DND-41 (cell line): Measurements from ENCODE around the gene COX6A1.
A peak's percentile ranks its signal among the peaks of the same experiment; 100 is the strongest.
"Not testable (repeated sequence)": the region's sequence is repeated elsewhere in the genome, so short reads cannot be mapped to it uniquely, and the experiment has no call there.

Source experiments
- ATAC-seq: fragments of 200-7000 bp; cut with Tn5 transposase; 3 replicates; pipeline ENCODE4 v1.9.1; 2021; ENCODE audit warnings: low read depth; ENCODE audit not compliant: insufficient read depth
- DNase-seq: peaks from one replicate; pipeline ENCODE4 v3.0.0-alpha.2; 2020
- H2AFZ ChIP-seq: 2 replicates; pipeline ENCODE4 v1.6.0; 2012; ENCODE audit warnings: low read depth, low read length
- H3K27ac ChIP-seq: 2 replicates; pipeline ENCODE4 v1.5.1; 2012; ENCODE audit warnings: low read length, inconsistent platforms
- H3K27me3 ChIP-seq: fragments of 200-600 bp; sonication (generic); 2 replicates; pipeline ENCODE4 v1.6.0; 2012; ENCODE audit warnings: low read length, mild to moderate bottlenecking, inconsistent platforms; ENCODE audit not compliant: insufficient read depth, poor library complexity
- H3K36me3 ChIP-seq: 2 replicates; pipeline ENCODE4 v1.5.1; 2012; ENCODE audit warnings: low read length, inconsistent platforms; ENCODE audit not compliant: insufficient read depth
- H3K4me1 ChIP-seq: 2 replicates; pipeline ENCODE4 v1.5.1; 2012; ENCODE audit warnings: mild to moderate bottlenecking, low read length; ENCODE audit not compliant: insufficient read depth
- H3K4me2 ChIP-seq: 2 replicates; pipeline ENCODE4 v1.6.0; 2012; ENCODE audit warnings: mild to moderate bottlenecking, moderate library complexity, low read length, inconsistent platforms; ENCODE audit not compliant: insufficient read depth
- H3K4me3 ChIP-seq, 2 experiments: fragments of 200-600 bp in 1 of 2; shearing (Covaris generic) in 1 of 2; 2 replicates each; pipeline ENCODE4 v1.5.1; 2012 to 2016; ENCODE audit warnings: inconsistent platforms in 2 of 2, low read length in 2 of 2, mild to moderate bottlenecking in 2 of 2, low read depth in 1 of 2, moderate library complexity in 1 of 2
- H3K79me2 ChIP-seq: 2 replicates; pipeline ENCODE4 v1.6.0; 2012; ENCODE audit warnings: low read length, inconsistent platforms; ENCODE audit not compliant: insufficient read depth
- H3K9ac ChIP-seq: 2 replicates; pipeline ENCODE4 v1.6.0; 2012; ENCODE audit warnings: low read depth, mild to moderate bottlenecking, inconsistent platforms, low read length, moderate library complexity
- H3K9me3 ChIP-seq: 2 replicates; pipeline ENCODE4 v1.5.1; 2012; ENCODE audit warnings: low read length, moderate library complexity, mild to moderate bottlenecking, inconsistent platforms; ENCODE audit not compliant: insufficient read depth, severe bottlenecking
- H4K20me1 ChIP-seq: 2 replicates; pipeline ENCODE4 v1.6.0; 2012; ENCODE audit warnings: low read length; ENCODE audit not compliant: insufficient read depth
- EZH2 ChIP-seq: IDR thresholded peaks from 3 replicates; pipeline ENCODE4 v1.6.1; 2012; ENCODE audit warnings: borderline replicate concordance, low read depth, mild to moderate bottlenecking, moderate library complexity, low read length, inconsistent platforms; ENCODE audit not compliant: severe bottlenecking
- TF ChIP-seq, protein P1 (sequence below): IDR thresholded peaks from 2 replicates; pipeline ENCODE4 v1.5.1; 2012; ENCODE audit warnings: borderline replicate concordance, low read length, moderate library complexity, mild to moderate bottlenecking; ENCODE audit not compliant: poor library complexity, severe bottlenecking; ENCODE audit errors: extremely low read depth

COX6A1 gene

DNA sequence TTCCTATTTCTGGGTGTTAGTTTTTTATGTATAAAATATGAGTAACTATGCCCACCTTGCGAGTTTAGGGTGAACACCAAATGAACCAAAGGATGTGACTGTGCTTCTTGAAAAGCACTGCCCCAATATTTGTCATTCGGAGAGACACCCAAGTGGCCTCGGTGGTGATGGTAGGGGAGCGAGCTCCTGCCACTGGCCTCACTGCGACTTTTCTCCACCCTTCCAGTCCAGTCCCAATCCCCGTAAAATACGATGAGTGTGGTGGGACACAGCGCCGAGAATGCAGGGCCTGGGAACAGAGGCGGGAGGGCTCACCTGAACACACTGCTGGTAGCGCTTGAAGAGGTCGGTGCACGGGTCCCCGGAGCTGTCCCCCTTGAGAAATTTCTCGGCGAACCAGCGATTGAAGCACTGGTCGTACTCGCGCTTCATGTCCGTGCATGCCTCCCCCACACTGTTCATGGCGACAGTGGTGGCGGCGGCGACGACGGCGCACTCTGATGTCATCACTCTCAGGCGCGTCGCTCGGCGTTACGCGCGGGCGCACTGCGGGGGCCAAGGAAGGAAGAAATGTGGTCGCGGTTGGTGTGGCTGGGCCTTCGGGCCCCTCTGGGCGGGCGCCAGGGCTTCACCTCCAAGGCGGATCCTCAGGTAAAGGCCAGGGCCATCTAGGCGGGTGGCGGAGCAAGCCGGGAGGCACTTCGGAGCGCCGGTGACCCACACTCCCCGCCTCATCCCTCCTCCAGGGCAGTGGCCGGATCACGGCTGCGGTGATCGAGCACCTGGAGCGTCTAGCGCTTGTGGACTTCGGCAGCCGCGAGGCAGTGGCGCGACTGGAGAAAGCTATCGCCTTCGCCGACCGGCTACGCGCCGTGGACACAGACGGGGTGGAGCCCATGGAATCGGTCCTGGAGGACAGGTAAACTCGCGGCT, 8.3 kb downstream of the COX6A1 start, which contains the start of the genes GATC and TRIAP1:
Gene GATC (plus strand): TSS at position 534 of the 933 bp plus-strand sequence. CDS start 37 bp downstream, at position 571.
Gene TRIAP1 (minus strand): TSS at position 474 of the 933 bp plus-strand sequence. CDS start 12 bp downstream, at position 462.
- Histone ChIP-seq H3K9ac (peak within 1 kb of the TSS; percentile 84), H2AFZ (peak within 1 kb of the TSS; percentile 92), H3K9me3 (no peaks in the 10 kb centered on the region), H3K4me3 (peak within 1 kb of the TSS; percentile 73 to 96), H3K27me3 (no peaks in the 10 kb centered on the region), H3K27ac (peak within 1 kb of the TSS; percentile 73), H3K36me3 (peaks cover 64% of the 10 kb centered on the region), H3K79me2 (peaks cover 82% of the 10 kb centered on the region), H4K20me1 (peaks cover 3% of the 10 kb centered on the region; the same call in 1 of the 2 replicates), H3K4me1 (peaks cover 37% of the 10 kb centered on the region), H3K4me2 (peak within 1 kb of the TSS; percentile 93)
- DNase-seq = peak; percentile 86
- TF ChIP-seq, protein P1, sequence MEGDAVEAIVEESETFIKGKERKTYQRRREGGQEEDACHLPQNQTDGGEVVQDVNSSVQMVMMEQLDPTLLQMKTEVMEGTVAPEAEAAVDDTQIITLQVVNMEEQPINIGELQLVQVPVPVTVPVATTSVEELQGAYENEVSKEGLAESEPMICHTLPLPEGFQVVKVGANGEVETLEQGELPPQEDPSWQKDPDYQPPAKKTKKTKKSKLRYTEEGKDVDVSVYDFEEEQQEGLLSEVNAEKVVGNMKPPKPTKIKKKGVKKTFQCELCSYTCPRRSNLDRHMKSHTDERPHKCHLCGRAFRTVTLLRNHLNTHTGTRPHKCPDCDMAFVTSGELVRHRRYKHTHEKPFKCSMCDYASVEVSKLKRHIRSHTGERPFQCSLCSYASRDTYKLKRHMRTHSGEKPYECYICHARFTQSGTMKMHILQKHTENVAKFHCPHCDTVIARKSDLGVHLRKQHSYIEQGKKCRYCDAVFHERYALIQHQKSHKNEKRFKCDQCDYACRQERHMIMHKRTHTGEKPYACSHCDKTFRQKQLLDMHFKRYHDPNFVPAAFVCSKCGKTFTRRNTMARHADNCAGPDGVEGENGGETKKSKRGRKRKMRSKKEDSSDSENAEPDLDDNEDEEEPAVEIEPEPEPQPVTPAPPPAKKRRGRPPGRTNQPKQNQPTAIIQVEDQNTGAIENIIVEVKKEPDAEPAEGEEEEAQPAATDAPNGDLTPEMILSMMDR = no peak
- TF ChIP-seq EZH2 = no peak
- ATAC-seq = peak; percentile 93

- not testable (repeated sequence) for DNase-seq, H3K9me3 ChIP-seq, ATAC-seq, H4K20me1 ChIP-seq, H3K27me3 ChIP-seq
- peaks cover 37% of the 10 kb centered on the region for H3K4me1 ChIP-seq
- peak overlapping the region; percentile 73 to 96 for H3K4me3 ChIP-seq
- H3K36me3 ChIP-seq = peaks cover 60% of the 10 kb centered on the region
- H3K79me2 ChIP-seq = peaks cover 79% of the 10 kb centered on the region
- H2AFZ ChIP-seq = peak overlapping the region; percentile 92
- peak overlapping the region; percentile 73 for H3K27ac ChIP-seq
- H3K4me2 ChIP-seq = peak overlapping the region; percentile 93
- peak overlapping the region; percentile 84 for H3K9ac ChIP-seq
Observed at GRCh38 chr12:120446844-120447178, 8.9 kb downstream of the COX6A1 start.

- no peak for TF ChIP-seq EZH2
- TF ChIP-seq, protein P1 = no peak
- peaks cover 6% of the 10 kb centered on the region; the same call in 1 of the 2 replicates for H4K20me1 ChIP-seq
- no peak for ATAC-seq
- H3K4me1 ChIP-seq = peaks cover 37% of the 10 kb centered on the region
- H3K4me2 ChIP-seq = peak overlapping the region; percentile 93
- H3K36me3 ChIP-seq = peaks cover 58% of the 10 kb centered on the region
- H3K27me3 ChIP-seq = no peaks in the 10 kb centered on the region
- no peak overlapping the region for H2AFZ ChIP-seq
- DNase-seq = no peak
- H3K4me3 ChIP-seq = peak overlapping the region in 1 of 2 experiments; percentile 96; a peak in 1 of 4 replicates
- no peaks in the 10 kb centered on the region for H3K9me3 ChIP-seq
- peaks cover 78% of the 10 kb centered on the region for H3K79me2 ChIP-seq
- H3K9ac ChIP-seq = peak overlapping the region; percentile 84; the same call in 1 of the 2 replicates
- no peak overlapping the region for H3K27ac ChIP-seq
Observed at GRCh38 chr12:120447992-120448391, 10.1 kb downstream of the COX6A1 start.

GRCh38 chr12:120452524-120452923, 14.6 kb downstream of the COX6A1 start:
- H3K27me3 ChIP-seq, H3K9me3 ChIP-seq, H3K4me3 ChIP-seq, H3K9ac ChIP-seq, H3K4me2 ChIP-seq, DNase-seq, H2AFZ ChIP-seq, ATAC-seq, H3K27ac ChIP-seq: not testable (repeated sequence)
- H3K79me2 ChIP-seq = peaks cover 49% of the 10 kb centered on the region
- H3K36me3 ChIP-seq = peaks cover 68% of the 10 kb centered on the region
- H3K4me1 ChIP-seq = peaks cover 12% of the 10 kb centered on the region
- H4K20me1 ChIP-seq = peaks cover 24% of the 10 kb centered on the region
